Kidney epithelial cell (primary cell): ENCODE data around the gene FGGY. TPM values are rescaled to one million over a fixed set of nuclear protein-coding genes. Genes with fewer than 3 reads are reported as not detected.
A peak's percentile ranks its signal among the peaks of the same experiment; 100 is the strongest.

Experiments
- DNase-seq: peaks from one replicate; pipeline ENCODE4 v3.0.0-alpha.2; 2010; ENCODE audit warnings: low read depth
- H3K27me3 ChIP-seq: 2 replicates; pipeline ENCODE4 v1.6.0; 2011; ENCODE audit warnings: low read length; ENCODE audit not compliant: control insufficient read depth, insufficient read depth
- H3K36me3 ChIP-seq: 2 replicates; pipeline ENCODE4 v1.5.1; 2011; ENCODE audit warnings: low read length; ENCODE audit not compliant: control insufficient read depth, insufficient read depth
- H3K4me3 ChIP-seq: 2 replicates; pipeline ENCODE4 v1.5.1; 2011; ENCODE audit warnings: low read depth, mild to moderate bottlenecking, control low read depth, low read length
- total RNA-seq: library from RNA; depleted of rRNA; stranded (reverse); fragments of >200 nt; gene quantifications from 2 replicates; pipeline ENCODE4 v1.2.3, GENCODE V29; 2015
- TF ChIP-seq, protein P1 (sequence below): IDR thresholded peaks from 2 replicates; pipeline ENCODE4 v1.5.1; 2011; ENCODE audit warnings: mild to moderate bottlenecking, moderate library complexity, low read length, control low read depth, inconsistent platforms; ENCODE audit not compliant: insufficient read depth, poor library complexity, severe bottlenecking

FGGY gene
- total RNA-seq, 1 donor from 2014 or later, result 8.6 TPM

DNA sequence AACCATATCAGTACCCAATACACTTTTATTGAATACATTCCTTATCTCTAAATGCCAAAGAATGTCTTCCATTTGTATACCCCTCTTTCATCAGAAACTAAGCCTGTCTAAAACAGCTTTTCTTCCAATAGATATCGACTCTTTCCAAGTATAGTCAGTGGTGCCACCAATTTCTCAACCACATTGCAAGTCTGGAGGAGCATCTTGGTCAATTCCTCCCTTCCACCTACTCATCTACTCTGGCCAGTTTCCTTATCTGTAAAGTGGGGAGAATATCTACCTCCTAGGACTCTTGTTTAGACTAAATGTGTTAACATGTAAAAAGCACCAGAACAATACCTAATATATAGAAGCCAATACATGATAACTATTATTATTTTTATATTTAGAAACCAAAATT, 28.5 kb upstream of the FGGY start:
- Histone ChIP-seq H3K27me3 (no peaks in the 10 kb centered on the region), H3K36me3 (no peaks in the 10 kb centered on the region), H3K4me3 (no peak overlapping the region)
- TF ChIP-seq, protein P1, sequence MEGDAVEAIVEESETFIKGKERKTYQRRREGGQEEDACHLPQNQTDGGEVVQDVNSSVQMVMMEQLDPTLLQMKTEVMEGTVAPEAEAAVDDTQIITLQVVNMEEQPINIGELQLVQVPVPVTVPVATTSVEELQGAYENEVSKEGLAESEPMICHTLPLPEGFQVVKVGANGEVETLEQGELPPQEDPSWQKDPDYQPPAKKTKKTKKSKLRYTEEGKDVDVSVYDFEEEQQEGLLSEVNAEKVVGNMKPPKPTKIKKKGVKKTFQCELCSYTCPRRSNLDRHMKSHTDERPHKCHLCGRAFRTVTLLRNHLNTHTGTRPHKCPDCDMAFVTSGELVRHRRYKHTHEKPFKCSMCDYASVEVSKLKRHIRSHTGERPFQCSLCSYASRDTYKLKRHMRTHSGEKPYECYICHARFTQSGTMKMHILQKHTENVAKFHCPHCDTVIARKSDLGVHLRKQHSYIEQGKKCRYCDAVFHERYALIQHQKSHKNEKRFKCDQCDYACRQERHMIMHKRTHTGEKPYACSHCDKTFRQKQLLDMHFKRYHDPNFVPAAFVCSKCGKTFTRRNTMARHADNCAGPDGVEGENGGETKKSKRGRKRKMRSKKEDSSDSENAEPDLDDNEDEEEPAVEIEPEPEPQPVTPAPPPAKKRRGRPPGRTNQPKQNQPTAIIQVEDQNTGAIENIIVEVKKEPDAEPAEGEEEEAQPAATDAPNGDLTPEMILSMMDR, result no peak
- no peak for DNase-seq

DNA sequence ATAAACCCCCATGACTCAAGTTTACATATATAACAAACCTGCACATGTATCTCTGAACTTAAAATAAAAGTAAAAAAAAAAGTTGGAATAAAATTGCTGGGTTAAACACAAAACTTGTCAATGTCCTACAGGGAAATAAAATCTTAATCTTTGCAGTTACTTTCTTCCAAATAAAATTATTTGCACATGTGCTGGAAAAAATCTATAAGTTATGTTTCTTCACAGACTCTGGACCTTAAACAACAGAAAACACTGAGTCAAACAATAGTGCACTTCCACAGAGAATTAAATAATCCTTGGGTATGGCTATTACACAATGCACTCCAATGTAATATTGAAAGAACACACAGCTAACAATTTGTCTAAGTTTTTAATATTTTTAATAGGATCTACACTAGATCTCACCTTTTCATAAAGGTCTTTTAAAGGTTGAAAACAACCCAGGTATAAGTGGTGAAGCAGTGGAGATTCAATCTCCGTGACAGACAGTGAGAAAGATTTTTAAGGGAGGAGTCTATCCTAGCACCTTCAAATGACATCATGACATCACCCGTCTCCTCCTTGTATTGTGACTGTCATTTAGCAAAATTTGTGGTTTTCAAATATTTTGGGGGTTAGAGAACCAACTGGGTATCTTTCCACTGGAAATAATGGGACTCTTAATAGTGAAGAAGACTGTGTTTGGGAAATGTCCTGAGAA, 25.2 kb upstream of the FGGY start:
- Histone ChIP-seq H3K36me3 (no peaks in the 10 kb centered on the region), H3K4me3 (no peak overlapping the region), H3K27me3 (no peaks in the 10 kb centered on the region)
- no peak for DNase-seq
- TF ChIP-seq, protein P1, result no peak

DNA sequence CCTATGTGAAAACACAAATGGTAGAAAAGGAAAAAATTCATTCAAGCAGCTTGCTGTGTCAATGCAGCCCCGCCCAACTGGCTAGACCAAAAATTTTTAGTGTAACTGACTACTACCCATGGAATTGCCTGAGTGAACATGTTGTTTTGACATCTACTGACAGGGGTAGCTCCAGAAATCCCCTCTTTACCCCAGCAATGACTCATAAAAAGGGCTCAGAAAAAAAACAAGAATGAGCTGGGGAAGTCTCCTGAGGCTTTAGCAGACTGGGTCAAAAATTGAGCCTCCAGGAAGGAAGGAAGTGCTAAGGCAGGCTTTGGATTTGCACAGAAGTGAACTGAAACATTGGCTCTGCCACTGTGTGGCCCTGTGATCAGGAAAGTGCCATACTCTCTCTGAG, 24.4 kb upstream of the FGGY start:
- peak; percentile 32 for DNase-seq

DNA sequence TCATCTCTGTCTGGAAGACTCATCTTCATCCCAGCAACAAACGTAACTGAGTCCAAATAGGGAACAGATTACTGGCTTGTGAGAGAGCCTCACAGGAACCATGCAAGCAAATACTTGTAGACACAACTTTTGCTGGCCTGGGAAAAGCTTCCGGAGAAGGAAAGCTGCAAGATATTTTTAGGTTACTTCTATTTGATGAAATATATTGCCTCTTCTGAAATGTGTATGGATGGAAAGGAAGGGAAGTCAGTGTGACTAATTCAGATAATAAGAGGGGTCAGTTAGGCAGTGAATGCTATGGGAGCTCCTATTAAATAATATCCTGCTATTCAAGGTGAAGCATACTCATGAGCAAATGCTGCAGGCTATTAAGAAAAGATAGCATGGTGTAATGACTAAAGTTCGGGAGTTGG, 20.4 kb upstream of the FGGY start:
- no peaks in the 10 kb centered on the region for H3K27me3 ChIP-seq
- DNase-seq, result no peak
- TF ChIP-seq, protein P1, result no peak
- H3K36me3 ChIP-seq, result no peaks in the 10 kb centered on the region
- H3K4me3 ChIP-seq, result no peak overlapping the region

More for the DNA sequence above, 24.4 kb upstream of the FGGY start:
- no peak overlapping the region for H3K4me3 ChIP-seq
- H3K27me3 ChIP-seq, result no peaks in the 10 kb centered on the region
- no peaks in the 10 kb centered on the region for H3K36me3 ChIP-seq
- TF ChIP-seq, protein P1, result no peak

DNA sequence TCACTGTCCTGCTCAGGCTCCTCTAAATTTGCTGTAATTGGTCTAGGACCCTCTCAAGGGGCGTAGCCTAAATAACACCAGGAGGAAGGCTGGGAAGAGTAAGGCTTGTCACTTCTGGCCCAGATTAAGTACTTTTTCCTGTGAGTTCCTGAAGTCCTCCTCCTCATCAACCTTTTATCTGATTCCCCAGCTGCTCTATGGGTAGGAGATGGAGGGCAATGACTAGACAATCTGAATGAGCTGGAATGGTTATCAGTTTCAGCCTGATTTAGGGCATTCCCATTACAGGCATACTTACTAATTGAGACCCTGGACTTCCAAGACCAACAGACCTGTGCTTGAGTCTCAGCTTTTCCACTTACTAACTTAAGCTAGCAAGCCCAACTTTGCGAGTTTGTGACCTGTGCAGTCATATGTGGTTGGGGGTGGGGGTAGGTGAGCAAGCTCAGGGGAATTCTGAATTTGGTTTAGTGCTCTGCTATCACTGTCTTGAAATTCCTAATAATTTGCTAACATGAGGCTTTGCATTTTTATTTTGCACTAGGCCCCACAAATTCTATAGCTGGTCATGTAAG, 18.0 kb upstream of the FGGY start:
- TF ChIP-seq, protein P1, result no peak
- DNase-seq, result no peak
- Histone ChIP-seq H3K27me3 (no peaks in the 10 kb centered on the region), H3K36me3 (no peaks in the 10 kb centered on the region), H3K4me3 (no peak overlapping the region)

DNA sequence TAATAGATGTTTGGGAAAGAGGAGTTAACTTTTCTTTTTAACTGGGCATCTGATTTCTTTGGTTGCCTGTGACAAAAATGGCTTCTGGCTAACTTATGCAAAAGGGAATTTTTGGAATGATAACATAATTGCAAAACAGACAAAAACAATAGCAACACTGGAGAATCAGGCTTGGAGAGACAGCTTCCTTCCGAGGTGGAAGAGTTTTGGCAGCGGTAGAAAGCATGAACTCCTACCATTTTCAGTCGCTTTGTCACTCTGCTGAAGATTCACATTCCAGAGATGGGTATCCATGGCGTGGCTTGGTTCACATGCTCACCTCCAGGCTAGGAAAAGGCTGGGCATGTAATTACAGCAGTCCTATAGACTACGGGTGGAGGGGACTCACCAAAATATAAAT, 17.2 kb upstream of the FGGY start:
- Histone ChIP-seq H3K27me3 (no peaks in the 10 kb centered on the region), H3K36me3 (no peaks in the 10 kb centered on the region), H3K4me3 (no peak overlapping the region)
- DNase-seq, result no peak
- TF ChIP-seq, protein P1, result no peak
